Stimulated activated naive B cell treated with anti-CD40 and anti-IgM and Interleukin-4, amounts not matched to agents 10 μg/mL and 1 μg/mL and 100 μg/mL, for 72 hours (primary cell): ENCODE results near the gene FIGNL2.
"Not testable (repeated sequence)": the region's sequence is repeated elsewhere in the genome, so short reads cannot be mapped to it uniquely, and the experiment has no call there.

Experiments
- ATAC-seq, 2 donors: fragments of 150-1000 bp; cut with Tn5 transposase; replicated peaks; 2 replicates each; pipeline ENCODE4 v1.10.0; 2021; ENCODE audit warnings: moderate library complexity in 1 of 2
- DNase-seq: peaks from one replicate; pipeline ENCODE4 v3.0.0; 2021
- H3K27ac Mint-ChIP-seq: one replicate; pipeline ENCODE4 v1.8.0; 2022; ENCODE audit warnings: mild to moderate bottlenecking, mixed read lengths
- H3K27me3 Mint-ChIP-seq, 2 donors: one replicate each; pipeline ENCODE4 v1.8.0; 2022; ENCODE audit warnings: mixed read lengths in 2 of 2
- H3K36me3 Mint-ChIP-seq, 2 donors: one replicate each; pipeline ENCODE4 v1.8.0; 2022; ENCODE audit warnings: mixed read lengths in 2 of 2, mild to moderate bottlenecking in 1 of 2
- H3K4me1 Mint-ChIP-seq, 2 donors: one replicate each; pipeline ENCODE4 v1.8.0; 2022; ENCODE audit warnings: mixed read lengths in 2 of 2, mild to moderate bottlenecking in 1 of 2
- H3K4me3 Mint-ChIP-seq, 2 donors: one replicate each; pipeline ENCODE4 v1.8.0; 2022; ENCODE audit warnings: mild to moderate bottlenecking in 2 of 2, mixed read lengths in 2 of 2, moderate library complexity in 1 of 2
- H3K9me3 Mint-ChIP-seq, 2 donors: one replicate each; pipeline ENCODE4 v1.8.0; 2022; ENCODE audit warnings: mixed read lengths in 2 of 2, mild to moderate bottlenecking in 1 of 2

Gene FIGNL2

DNA sequence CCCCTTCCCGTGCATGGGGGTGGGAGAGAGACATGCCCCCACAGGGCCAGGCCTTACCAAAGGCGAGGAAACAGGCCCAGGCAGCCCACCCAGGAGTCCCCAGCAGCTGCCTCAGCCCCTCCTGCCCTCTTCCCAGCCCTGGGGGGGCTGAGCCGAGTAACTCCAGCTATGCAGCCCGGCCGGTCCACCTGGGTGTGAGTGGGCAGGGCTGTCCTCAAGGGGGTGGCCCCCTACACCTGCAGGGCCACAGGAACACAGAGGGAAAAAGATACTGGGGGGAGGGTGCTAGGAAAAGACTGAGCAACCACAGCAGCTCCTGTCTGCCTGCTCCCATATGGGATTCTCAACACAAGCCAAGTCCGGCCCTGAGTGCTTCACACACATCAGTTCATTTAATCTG, 7.6 kb downstream of the FIGNL2 start:
- no peaks in the 10 kb centered on the region for H3K9me3 Mint-ChIP-seq
- peaks cover under 1 to 2% of the 10 kb centered on the region in 2 donors for H3K4me1 Mint-ChIP-seq
- DNase-seq (no peak), ATAC-seq (no peak)
- peaks cover 59 to 75% of the 10 kb centered on the region in 2 donors for H3K27me3 Mint-ChIP-seq
- H3K36me3 Mint-ChIP-seq = no peaks in the 10 kb centered on the region
- H3K27ac Mint-ChIP-seq = no peak overlapping the region
- H3K4me3 Mint-ChIP-seq = no peak overlapping the region

DNA sequence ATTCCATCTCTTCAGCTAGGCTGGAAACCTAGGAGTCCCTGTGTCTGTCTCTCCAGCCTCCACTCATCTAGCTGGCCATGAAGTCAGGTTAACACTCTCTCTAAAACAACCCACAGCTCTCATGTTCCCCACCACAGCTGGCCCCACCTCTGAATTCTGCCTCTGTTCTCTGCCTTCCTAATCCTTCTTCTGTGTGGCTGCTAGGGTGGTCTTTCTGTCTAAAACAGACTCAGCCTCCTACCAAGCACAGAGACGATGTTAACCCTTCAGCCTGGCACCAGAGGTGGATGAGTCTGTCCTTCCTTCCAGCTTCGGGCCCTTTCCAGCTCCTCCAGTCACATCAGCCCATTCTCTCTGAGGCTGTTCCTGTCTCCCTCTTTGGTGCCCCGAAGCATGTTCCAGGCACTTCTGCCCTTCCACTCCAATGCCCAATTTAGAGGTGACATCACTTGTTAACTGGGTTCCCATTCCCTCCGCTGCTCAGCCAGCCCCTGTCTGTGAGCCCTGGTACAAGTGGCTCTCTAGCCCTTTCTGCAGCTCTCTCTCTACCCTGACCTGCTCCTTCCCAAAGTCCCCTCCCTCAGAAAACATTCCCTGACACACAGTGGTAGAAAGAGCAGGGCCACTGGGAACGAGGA, 9.1 kb downstream of the FIGNL2 start:
- DNase-seq = no peak
- Mint-ChIP-seq H3K27ac (no peak overlapping the region), H3K9me3 (no peaks in the 10 kb centered on the region), H3K4me1 (no peaks in the 10 kb centered on the region), H3K4me3 (no peak overlapping the region), H3K27me3 (peaks cover 45 to 60% of the 10 kb centered on the region in 2 donors), H3K36me3 (no peaks in the 10 kb centered on the region)
- no peak for ATAC-seq

GRCh38 chr12:51838762-51839161, 9.8 kb downstream of the FIGNL2 start:
- H3K27ac Mint-ChIP-seq = no peak overlapping the region
- H3K27me3 Mint-ChIP-seq = peaks cover 42 to 58% of the 10 kb centered on the region in 2 donors
- no peak for ATAC-seq
- no peaks in the 10 kb centered on the region for H3K36me3 Mint-ChIP-seq
- DNase-seq = no peak
- H3K4me1 Mint-ChIP-seq = peaks cover 0 to 3% of the 10 kb centered on the region in 2 donors
- H3K9me3 Mint-ChIP-seq = no peaks in the 10 kb centered on the region
- no peak overlapping the region for H3K4me3 Mint-ChIP-seq

GRCh38 chr12:51838036-51838435, 10.5 kb downstream of the FIGNL2 start:
- ATAC-seq (no peak), DNase-seq (no peak)
- Mint-ChIP-seq H3K4me3 (no peak overlapping the region), H3K9me3 (no peaks in the 10 kb centered on the region), H3K4me1 (peaks cover 5 to 7% of the 10 kb centered on the region in 2 donors), H3K27ac (no peak overlapping the region), H3K36me3 (no peaks in the 10 kb centered on the region), H3K27me3 (peaks cover 48 to 60% of the 10 kb centered on the region in 2 donors)

- peaks cover 51 to 60% of the 10 kb centered on the region in 2 donors for H3K27me3 Mint-ChIP-seq
- no peak overlapping the region for H3K27ac Mint-ChIP-seq
- H3K4me1 Mint-ChIP-seq = peaks cover 11 to 14% of the 10 kb centered on the region in 2 donors
- ATAC-seq (no peak), DNase-seq (no peak)
- no peaks in the 10 kb centered on the region for H3K9me3 Mint-ChIP-seq
- H3K4me3 Mint-ChIP-seq = no peak overlapping the region
- no peaks in the 10 kb centered on the region for H3K36me3 Mint-ChIP-seq
These were observed 11.2 kb downstream of the FIGNL2 start for GRCh38 chr12:51837286-51837685.

DNA sequence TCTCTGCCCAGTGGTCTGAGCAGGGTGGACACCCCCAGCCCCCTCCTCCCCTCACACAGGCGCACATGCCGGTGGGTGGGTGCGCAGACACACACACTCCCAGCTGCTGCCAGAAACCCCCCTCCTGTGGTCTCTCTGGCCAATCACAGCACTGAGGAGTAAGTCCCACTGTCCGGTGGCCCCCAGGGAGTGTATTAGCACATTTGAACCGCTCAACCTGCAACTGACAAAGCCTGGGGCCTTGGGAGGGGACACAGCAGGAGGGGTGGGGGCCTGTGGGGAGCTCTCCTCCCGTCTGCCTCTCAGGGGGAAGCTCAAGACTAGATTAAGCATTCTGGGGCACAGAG, 11.7 kb downstream of the FIGNL2 start:
- H3K27ac Mint-ChIP-seq = no peak overlapping the region
- peaks cover 50 to 59% of the 10 kb centered on the region in 2 donors for H3K27me3 Mint-ChIP-seq
- H3K9me3 Mint-ChIP-seq = no peaks in the 10 kb centered on the region
- H3K4me3 Mint-ChIP-seq = no peak overlapping the region
- peaks cover 11 to 15% of the 10 kb centered on the region in 2 donors for H3K4me1 Mint-ChIP-seq
- no peak for DNase-seq
- no peak for ATAC-seq
- no peaks in the 10 kb centered on the region for H3K36me3 Mint-ChIP-seq

- Mint-ChIP-seq H3K4me1 (peaks cover 11 to 15% of the 10 kb centered on the region in 2 donors), H3K4me3 (no peak overlapping the region), H3K36me3 (no peaks in the 10 kb centered on the region), H3K27me3 (peaks cover 49 to 58% of the 10 kb centered on the region in 2 donors), H3K9me3 (no peaks in the 10 kb centered on the region), H3K27ac (no peak overlapping the region)
- ATAC-seq = no peak
- no peak for DNase-seq
These were observed 12.3 kb downstream of the FIGNL2 start for GRCh38 chr12:51836041-51836826.

- Mint-ChIP-seq H3K4me1 (peaks cover 15 to 16% of the 10 kb centered on the region in 2 donors), H3K4me3 (no peak overlapping the region), H3K9me3 (no peaks in the 10 kb centered on the region), H3K27me3 (peaks cover 48 to 62% of the 10 kb centered on the region in 2 donors), H3K27ac (no peak overlapping the region), H3K36me3 (no peaks in the 10 kb centered on the region)
- ATAC-seq = no peak
- DNase-seq = no peak
These were observed 14.1 kb downstream of the FIGNL2 start for GRCh38 chr12:51834411-51834810.

DNA sequence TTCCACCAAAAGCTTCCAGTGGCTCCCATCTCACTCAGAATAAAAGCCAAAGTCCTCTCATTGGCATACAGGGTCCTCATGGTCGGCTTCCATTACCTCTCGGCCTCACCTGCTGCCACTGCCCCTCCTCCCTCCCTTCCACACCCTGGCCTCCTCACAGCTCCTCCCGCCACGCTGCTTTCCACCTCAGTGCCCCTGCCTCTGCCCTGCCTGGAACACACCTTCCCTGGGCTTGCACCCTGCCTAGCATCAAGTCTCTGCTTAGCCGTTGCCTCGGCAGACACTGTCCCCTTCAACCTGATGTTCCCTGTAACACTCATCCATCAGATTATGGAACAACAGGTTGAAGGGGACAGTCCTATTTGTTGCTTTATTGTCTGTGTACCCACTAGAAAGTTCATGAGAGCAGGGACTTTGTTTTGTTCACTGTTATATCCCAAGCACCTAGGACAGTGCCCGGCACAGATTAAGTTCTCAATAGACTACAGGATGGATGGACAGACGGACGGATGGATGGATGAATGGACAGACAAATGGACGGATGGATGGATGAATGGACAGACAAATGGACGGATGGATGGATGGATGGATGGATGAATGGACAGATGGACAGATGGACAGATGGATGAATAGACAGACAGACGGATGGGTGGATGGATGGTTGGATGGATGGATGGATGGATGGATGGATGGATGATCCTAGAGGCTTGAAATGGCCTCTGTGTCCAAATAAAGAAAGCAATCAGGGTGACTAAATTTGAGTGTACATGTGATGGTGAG, 14.9 kb downstream of the FIGNL2 start:
- H3K27ac Mint-ChIP-seq = no peak overlapping the region
- peaks cover 43 to 62% of the 10 kb centered on the region in 2 donors for H3K27me3 Mint-ChIP-seq
- H3K4me3 Mint-ChIP-seq = no peak overlapping the region
- no peaks in the 10 kb centered on the region for H3K9me3 Mint-ChIP-seq
- no peaks in the 10 kb centered on the region for H3K36me3 Mint-ChIP-seq
- no peak for DNase-seq
- peaks cover 15 to 17% of the 10 kb centered on the region in 2 donors for H3K4me1 Mint-ChIP-seq
- no peak for ATAC-seq

DNA sequence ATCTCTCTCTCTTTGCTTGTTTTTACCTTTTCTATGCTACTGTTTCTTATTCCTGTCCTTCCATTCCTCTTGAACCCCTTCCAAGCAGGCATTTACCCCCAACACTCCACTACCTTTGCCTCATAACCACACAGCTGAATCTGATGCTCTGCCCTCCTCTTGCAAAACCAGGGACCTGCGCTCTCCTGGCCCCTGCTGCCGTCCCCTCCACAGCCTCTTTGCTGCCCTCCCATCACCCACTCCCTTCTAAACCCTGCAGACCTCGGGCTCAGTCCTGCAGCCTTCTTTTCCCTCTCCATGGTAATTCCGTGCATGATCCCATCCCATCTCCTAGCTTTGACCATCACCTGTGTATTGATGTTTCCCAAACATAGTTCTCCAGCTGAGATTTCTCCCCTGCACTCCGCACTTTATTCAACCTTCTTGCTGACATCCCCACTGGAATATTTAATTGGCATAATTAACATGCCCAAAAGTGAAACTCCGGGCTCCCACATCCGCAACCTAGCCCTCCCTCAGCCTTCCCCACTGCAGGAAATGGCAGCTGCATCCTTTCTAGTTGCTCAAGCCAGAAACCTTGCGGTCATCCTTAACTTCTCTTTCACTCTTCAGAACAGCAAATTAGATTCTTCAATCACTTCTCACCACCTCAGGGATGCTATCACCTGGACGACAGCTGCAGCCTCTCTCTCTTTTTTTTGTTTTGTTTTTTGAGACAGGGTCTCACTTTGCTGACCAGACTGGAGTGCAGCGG, 16.0 kb downstream of the FIGNL2 start:
- Mint-ChIP-seq H3K36me3 (no peaks in the 10 kb centered on the region), H3K4me1 (peaks cover 26 to 28% of the 10 kb centered on the region in 2 donors), H3K9me3 (no peaks in the 10 kb centered on the region), H3K27me3 (peaks cover 39 to 59% of the 10 kb centered on the region in 2 donors), H3K27ac (no peak overlapping the region), H3K4me3 (no peak overlapping the region)
- DNase-seq (no peak), ATAC-seq (no peak)

DNA sequence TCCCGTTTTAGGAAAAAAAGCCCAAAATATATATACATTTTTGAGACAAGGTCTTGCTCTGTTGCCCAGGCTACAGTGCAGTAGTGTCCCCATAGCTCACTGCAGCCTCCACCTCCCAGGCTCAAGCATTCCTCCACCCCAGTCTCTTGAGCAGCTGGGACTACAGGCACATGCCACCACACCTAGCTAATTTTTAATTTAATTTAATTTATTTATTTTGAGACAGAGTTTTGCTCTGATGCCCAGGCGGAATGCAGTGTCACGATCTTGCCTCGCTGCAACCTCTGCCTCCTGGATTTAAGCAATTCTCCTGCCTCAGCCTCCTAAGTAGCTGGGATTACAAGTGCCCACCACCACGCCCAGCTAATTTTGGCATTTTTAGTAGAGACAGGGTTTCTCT, 16.7 kb downstream of the FIGNL2 start:
- H3K4me3 Mint-ChIP-seq, ATAC-seq, DNase-seq, H3K27ac Mint-ChIP-seq, H3K36me3 Mint-ChIP-seq, H3K9me3 Mint-ChIP-seq: not testable (repeated sequence)
- H3K27me3 Mint-ChIP-seq = peaks cover 36 to 53% of the 10 kb centered on the region in 2 donors
- peaks cover 26 to 33% of the 10 kb centered on the region in 2 donors for H3K4me1 Mint-ChIP-seq

DNA sequence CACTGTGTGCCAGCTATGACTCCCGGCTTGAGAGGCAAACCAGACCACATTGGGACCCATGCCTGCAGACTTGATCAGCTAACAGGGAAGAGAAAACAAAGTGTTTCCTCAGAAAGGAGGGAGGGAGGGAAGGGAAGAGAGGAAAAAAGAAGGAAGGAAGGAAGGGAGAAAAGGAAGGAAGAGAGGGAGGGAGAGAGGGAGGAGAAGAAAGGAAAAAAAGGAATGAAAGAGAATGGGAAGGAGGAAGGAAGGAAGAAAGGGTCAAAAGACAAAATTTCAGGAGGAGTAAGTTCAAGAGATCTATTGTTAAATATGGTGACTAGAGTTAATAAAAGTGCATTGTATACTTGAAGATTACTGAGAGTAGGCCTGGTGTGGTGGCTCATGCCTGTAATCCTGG, 18.9 kb downstream of the FIGNL2 start:
- DNase-seq (no peak), ATAC-seq (no peak)
- H3K9me3 Mint-ChIP-seq = no peaks in the 10 kb centered on the region
- H3K27ac Mint-ChIP-seq = no peak overlapping the region
- peaks cover 26 to 35% of the 10 kb centered on the region in 2 donors for H3K4me1 Mint-ChIP-seq
- no peak overlapping the region for H3K4me3 Mint-ChIP-seq
- H3K36me3 Mint-ChIP-seq = peaks cover 0 to 3% of the 10 kb centered on the region in 2 donors
- peaks cover 36 to 53% of the 10 kb centered on the region in 2 donors for H3K27me3 Mint-ChIP-seq

- no peak for DNase-seq
- H3K27me3 Mint-ChIP-seq = peaks cover 35 to 51% of the 10 kb centered on the region in 2 donors
These were observed 19.5 kb downstream of the FIGNL2 start for GRCh38 chr12:51829011-51829481.

More at GRCh38 chr12:51829011-51829481, 19.5 kb downstream of the FIGNL2 start:
- no peak overlapping the region for H3K4me3 Mint-ChIP-seq
- no peak overlapping the region for H3K27ac Mint-ChIP-seq
- peaks cover 0 to 3% of the 10 kb centered on the region in 2 donors for H3K36me3 Mint-ChIP-seq
- ATAC-seq = no peak
- no peaks in the 10 kb centered on the region for H3K9me3 Mint-ChIP-seq
- H3K4me1 Mint-ChIP-seq = peaks cover 26 to 35% of the 10 kb centered on the region in 2 donors
